ENCODE data around the gene MPEG1. TPM values are rescaled to one million over a fixed set of nuclear protein-coding genes. Genes with fewer than 3 reads are reported as not detected.

MPEG1 gene, protein sequence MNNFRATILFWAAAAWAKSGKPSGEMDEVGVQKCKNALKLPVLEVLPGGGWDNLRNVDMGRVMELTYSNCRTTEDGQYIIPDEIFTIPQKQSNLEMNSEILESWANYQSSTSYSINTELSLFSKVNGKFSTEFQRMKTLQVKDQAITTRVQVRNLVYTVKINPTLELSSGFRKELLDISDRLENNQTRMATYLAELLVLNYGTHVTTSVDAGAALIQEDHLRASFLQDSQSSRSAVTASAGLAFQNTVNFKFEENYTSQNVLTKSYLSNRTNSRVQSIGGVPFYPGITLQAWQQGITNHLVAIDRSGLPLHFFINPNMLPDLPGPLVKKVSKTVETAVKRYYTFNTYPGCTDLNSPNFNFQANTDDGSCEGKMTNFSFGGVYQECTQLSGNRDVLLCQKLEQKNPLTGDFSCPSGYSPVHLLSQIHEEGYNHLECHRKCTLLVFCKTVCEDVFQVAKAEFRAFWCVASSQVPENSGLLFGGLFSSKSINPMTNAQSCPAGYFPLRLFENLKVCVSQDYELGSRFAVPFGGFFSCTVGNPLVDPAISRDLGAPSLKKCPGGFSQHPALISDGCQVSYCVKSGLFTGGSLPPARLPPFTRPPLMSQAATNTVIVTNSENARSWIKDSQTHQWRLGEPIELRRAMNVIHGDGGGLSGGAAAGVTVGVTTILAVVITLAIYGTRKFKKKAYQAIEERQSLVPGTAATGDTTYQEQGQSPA
- total RNA-seq = 4.3 TPM
- long read RNA-seq, full-length matches to known transcripts = 2 of 2 reads
- long read RNA-seq, partial matches to known transcripts = 0 of 2 reads
- long read RNA-seq, other reads (novel, unspliced or antisense) = 0 of 2 reads

DNA sequence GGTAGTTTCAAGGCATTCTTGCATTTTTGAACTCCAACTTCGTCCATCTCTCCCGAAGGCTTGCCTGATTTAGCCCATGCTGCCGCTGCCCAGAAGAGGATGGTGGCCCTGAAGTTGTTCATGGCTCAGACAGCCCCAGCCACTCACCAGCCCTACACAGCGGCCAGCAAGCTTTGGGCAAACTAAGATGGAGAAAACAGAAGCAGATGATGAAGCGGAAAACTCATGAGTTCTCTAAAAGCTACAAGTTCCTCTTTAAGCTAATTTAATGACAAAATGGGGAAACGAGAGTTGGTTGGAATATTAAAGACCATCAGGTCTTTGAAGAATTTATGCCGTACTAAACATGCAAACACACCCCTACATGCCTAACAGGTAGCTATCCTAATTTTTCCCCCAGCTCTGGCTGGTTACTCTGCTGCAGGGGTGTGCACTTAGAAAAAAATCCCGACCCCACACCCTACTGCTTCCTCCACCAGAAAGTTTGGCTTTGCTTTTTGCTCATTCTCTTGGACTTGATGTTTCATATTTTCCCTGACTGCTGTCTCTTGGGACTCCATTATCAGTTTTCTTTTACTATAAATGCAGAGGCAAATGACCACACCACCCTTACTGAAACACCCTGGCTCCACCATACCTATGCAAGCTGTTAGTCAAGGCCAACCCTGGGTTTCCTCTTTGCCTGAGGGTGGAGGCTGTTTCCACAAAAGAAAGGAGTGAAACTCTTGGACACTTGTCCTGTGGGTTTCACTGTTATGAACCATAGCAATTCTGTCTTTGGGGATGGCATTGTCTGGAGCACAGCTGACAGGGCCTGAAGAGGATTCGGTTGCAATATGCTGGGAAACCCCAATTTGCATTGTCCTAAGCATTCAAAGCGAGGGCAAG, at the start of gene MPEG1:
MPEG1 (minus strand) TSS at position 184 of the 888 bp plus-strand sequence; CDS start at position 122, 62 bp downstream.
- no peak for DNase-seq (ENCODE audit: low spot score)
- intact Hi-C loops (cut with DNase I) = loop anchor here (5.0 kb wide), 1 partner anchor 69 kb away; no protein-coding TSS in a partner anchor

DNA sequence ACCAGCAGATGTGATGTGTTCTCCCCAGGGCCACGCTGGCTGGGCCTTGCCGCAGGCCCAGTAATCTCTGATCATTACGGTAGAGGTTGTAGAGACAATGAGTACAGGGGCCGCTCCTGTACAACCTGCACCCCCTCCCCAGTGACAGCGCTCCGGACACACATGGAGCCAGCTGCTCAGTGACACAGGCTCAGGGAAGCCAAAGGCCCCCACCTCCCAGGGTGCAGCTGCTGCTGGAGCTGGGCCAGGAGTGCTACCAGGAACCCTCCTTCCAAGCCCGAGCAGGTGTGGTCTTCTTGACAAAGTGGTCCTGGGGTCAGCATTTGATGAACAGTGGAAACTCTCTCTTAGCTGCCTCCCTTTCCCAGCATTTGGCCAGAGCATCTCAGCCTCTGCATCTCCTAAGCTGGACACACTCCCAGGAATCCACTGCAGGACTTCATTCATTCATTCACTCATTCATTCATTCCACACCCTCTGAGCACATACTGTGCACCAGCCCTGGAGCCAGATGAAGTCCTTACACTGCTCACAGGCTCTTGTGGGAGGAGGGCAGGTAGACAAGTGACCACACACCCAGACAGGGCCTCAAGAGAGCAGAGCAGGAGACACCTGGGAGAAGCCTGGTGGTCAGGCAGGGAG, 49.6 kb upstream of the MPEG1 start:
- no peak for DNase-seq (ENCODE audit: low spot score)
- intact Hi-C loops (cut with DNase I) = no loop called here

DNA sequence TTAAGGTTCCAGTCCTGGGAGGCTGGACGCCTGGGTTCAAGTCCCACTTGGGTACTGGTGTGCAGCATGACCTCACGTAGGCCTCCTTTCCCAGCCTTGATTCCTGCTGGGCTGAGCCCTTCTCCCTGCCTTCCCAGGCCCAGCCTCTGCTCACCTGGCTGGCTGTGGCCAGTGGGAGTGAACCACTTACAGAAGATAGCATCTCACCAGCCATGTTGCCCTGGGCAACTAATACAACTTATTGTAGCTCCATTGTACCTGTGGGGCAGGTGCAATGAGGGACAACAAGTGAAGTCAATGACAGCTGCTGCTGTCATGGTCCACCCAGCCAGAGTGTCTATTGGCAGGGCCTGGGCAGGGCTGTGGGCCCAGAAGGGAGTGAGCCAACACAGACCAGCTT, 48.4 kb upstream of the MPEG1 start:
- DNase-seq (ENCODE audit: low spot score) = no peak

DNA sequence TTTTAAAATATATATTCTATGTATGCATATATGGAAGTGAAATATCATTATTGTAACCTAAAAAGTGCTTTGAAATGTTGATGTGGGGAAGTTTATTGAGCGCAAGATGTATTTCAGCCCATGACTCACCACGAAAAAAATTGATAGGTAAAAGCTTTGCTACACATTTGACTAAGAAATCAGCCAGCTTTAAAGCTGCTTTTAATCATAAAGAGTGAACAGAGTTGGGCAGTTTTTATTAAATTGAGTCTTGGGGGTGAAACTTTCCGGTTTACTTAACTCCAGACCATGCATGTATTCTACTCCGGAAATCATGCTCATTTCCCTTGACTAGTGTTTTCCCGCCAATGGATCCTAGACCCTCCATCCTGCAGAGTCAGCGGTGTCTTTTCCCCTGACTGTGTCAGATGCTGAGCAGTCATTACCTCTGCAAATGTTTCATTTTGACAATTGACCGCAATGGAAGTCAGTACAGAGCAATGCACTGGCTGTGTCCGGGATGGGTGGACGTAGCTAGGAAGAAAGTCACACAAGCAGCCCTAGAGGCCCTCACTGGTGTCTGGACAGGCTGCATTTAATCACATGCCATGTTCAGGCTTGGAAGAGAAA, 47.2 kb upstream of the MPEG1 start:
- intact Hi-C loops (cut with DNase I) = no loop called here

More for the DNA sequence above, 48.4 kb upstream of the MPEG1 start:
- intact Hi-C loops (cut with DNase I) = no loop called here

DNA sequence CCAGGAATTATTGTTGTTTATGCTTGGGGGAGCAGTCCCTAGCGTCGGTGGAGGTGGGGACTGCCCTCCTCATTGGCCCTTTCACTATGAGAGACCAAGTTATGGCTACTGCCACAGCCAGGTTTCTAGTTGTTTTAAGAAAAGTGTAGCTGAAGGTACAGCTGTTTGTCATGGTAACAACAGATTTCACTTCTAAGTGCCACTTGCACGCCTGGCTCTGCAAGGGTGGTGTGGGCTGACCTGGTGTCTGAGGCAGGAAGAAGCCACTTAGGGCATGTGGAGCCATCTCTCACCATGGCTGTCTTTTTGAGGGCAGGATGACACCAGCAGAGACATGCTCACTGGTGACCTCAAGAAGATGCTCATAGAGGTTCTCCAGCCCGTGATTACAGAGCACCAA, 46.3 kb upstream of the MPEG1 start:
- intact Hi-C loops (cut with DNase I) = no loop called here
- DNase-seq (ENCODE audit: low spot score) = no peak

More for the DNA sequence above, 47.2 kb upstream of the MPEG1 start:
- DNase-seq (ENCODE audit: low spot score) = no peak

DNA sequence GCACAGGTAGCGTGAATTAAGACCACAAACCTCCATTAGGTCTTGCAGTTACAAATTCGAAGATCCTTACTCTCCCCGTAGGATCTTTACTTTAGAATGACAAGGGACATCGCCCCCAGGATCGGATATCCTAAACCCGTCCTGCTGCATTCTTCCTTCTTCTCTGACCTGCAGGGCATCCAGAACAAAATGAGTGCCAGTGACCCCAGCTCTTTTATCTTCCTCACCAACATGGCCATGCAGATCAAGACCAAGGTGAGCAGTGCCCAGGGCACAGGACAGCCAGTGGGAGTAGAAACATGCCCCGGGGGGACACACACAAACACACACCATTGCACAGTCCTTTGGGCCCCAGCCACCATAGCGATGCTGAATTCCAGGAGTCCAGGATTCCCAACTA, 42.6 kb upstream of the MPEG1 start:
- intact Hi-C loops (cut with DNase I) = no loop called here
- no peak for DNase-seq (ENCODE audit: low spot score)

DNA sequence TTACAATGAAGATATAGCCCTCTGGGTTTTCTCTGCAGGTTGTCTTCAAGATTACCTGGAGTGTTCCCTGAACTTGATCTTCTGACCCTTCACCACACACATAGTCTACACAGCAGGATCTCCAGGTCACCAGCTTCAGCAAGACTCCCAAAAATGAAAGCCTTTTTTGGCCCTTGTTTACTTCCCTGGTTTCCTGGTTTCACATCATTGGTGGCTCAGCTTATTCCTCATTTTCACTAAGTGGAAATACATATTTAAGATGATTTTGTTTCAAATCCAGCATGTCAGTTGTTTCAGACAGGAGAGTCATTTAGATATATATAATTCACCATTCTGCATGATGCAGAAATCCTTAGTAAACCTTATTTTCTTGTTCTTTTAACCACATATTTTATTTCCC, 41.6 kb upstream of the MPEG1 start:
- intact Hi-C loops (cut with DNase I) = no loop called here
- no peak for DNase-seq (ENCODE audit: low spot score)

DNA sequence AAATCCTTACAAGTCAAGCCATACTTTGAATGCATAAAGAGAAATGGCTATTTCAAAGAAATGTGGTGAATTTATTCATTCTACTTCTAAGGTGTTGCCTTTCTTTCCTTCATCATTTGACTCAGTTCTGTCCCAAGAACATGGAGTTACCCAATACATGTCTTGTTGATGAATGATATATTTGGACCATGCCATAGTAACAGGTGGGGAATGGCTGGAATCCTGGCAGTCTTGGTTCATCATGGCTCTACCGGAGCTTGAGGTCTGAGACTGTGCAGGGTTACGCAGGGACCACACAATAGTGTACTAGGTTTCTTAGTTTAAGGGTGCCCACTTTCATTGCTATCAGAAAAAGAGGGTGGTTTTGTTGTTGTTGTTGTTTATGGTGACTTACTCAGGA, 40.3 kb upstream of the MPEG1 start:
- intact Hi-C loops (cut with DNase I) = no loop called here
- DNase-seq (ENCODE audit: low spot score) = no peak

DNA sequence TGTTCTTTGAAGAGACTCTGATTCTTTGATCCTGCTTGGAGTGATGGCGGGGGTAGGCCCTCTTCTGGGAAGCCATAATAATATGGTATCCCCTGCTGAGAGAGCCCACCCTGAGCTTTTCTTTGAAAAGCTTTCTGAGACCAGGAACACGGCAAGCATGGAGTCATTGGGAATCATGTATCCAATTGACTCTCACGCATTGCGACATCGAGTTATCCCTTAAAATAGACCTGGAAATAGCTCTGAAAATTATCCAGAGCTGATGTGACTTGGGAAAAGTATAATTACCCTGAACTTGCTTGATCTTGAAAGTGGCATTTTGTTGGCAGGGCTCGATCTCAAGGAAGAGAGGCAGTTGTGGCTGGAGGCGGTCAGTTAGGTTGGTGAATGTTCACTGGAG, 36.8 kb upstream of the MPEG1 start:
- intact Hi-C loops (cut with DNase I) = no loop called here
- DNase-seq (ENCODE audit: low spot score) = no peak

DNA sequence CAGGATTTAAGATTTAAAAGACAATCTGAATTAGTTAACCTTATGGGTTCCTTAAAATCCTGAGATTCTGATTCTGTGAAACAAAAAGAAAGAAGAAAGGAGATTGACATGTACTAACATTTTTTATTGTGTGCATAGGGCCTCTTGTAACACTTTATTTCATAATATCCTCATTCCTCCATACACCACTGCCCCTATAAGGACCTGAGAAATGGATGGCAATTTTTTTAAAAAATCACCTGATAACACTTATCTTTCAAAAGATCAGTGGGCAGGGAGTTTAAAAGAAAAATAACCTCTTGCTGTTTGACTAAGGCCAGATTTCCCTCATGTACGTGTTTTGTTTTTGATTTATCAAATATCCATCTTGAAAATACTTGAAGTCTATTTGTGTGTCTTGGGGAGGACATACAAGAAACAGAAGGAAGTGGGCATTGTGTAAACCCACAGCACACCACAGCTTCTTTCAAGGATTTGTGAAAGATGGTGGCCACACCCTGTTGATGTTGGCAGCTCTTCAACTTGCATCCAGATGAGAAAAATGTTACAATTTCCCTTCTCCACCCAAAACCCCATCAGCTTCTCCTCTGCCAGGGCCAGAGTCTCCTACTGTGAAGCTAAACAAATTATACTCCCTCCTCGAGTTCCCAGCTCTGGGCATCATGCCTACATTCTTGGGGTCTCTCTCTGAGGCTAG, 35.0 kb upstream of the MPEG1 start:
- intact Hi-C loops (cut with DNase I) = no loop called here
- DNase-seq (ENCODE audit: low spot score) = no peak

DNA sequence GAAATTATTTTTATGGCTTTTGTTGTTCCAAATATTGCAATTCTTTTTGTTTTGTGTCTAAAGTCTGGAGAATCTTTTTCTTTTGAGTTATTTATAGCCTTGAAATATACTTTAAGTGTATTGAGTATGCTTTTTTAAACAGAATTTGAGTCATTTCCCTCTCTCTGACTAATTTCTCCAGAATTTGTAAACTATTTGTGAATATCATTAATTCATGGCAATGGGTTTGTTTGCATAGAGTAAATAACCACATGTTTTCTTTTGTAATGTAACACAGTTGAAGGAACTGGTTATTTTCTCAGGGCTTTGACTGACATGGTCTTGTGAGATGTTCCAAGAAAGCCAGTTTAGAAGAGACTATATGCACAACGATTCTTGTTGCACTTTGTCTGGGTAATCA, 30.9 kb upstream of the MPEG1 start:
- intact Hi-C loops (cut with DNase I) = no loop called here
- no peak for DNase-seq (ENCODE audit: low spot score)

DNA sequence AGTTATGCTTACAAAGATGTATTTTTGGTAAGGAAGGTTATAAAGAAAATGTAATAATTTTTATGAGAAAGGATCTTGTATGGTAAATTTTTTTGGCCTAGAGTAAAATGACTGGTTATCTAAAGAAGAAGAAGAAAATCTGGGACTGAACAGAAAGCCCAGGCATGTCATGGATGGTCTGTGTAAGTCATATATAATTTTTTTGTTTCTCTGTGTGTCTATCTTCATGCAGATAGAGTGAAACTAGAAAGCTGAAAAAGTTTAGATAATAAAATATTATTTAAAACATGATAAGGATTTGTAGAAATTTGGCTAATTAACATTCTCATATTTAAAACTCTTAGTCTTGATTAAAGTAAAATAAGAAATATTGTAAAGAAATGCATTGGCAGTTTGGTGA, 27.6 kb upstream of the MPEG1 start:
- intact Hi-C loops (cut with DNase I) = no loop called here
- no peak for DNase-seq (ENCODE audit: low spot score)

DNA sequence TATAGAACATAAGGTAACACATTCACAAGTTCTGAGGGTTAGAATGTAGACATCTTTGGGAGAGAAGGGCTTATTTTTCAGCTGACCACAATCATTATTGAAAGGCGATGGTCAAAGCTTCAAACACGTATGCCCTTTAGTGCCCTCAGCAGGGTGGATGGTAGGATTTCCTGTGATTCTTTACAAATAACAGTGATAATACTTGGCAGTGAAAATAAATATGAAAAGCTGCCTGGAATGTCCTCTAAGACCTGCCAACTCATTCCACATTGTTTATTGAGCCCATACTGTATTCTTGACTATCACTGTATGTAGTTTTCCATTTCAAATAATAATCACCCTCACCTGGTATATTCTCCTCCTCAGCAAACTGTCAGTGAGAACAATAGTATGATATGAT, 13.7 kb upstream of the MPEG1 start:
- no peak for DNase-seq (ENCODE audit: low spot score)
- intact Hi-C loops (cut with DNase I) = no loop called here

DNA sequence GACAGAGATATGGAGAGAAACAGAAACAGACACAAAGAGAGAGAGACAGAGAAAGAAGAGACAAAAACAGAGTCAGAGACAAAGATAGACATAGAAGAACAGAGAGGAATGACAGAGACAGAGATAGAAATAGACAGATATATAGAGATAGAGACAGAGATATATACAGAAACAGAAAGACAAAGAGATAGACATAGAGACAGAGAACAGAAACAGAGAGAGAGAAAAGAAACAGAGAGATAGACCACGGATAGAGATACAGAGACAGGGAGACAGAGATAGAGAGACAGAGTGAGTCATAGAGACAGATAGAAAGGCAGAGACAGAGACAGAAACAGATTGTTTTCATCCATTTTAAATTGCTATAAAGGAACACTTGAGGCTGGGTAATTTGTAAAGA, 12.3 kb upstream of the MPEG1 start:
- DNase-seq (ENCODE audit: low spot score) = no peak
- intact Hi-C loops (cut with DNase I) = no loop called here

DNA sequence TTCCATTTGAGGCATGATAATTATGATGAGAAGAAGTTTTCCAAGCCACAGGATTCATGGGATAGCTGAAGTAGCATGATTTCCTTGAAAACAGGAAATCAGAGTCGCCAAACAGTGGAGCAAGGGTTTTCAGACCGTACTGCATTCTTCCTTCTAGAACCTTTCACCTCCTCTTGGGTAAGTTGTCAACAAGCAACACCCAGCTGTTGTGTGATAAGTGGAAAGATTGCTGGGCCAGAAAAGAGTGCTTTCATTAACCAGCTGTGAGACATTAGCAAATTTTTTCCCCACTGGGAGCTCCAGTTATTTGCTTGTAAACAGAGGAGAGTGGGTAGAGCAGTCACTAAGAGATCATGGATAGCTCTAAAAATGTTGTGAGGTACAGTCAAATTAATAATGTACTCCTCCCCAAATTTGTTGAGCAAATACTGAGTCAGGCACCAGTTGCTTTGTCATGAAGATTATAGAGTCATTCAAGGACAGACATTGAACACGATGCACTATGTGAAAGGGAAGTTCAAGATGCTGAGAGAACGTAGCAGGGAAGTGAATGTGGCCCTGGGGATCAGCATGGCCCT, 11.7 kb upstream of the MPEG1 start:
- DNase-seq (ENCODE audit: low spot score) = no peak
- intact Hi-C loops (cut with DNase I) = no loop called here

DNA sequence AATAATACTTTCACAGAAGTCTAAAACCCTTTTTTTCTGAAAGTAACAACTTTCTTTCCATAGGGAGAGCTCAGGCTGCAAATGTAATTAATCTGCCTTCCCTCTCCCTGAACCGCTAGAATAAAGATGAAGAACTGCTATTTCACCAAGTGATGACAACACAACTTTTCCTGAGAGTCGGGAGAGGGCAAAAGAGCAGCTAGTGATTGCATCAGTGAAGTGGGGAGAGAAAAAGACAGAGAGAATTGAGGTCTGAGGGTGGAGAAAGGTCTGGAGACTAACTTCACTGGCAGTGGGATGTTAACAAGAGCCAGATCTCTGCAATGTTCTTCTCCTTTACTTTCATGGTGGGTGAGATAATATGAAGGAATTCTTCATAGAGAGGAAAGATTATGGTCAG, 10.9 kb upstream of the MPEG1 start:
- DNase-seq (ENCODE audit: low spot score) = no peak
- intact Hi-C loops (cut with DNase I) = no loop called here

DNA sequence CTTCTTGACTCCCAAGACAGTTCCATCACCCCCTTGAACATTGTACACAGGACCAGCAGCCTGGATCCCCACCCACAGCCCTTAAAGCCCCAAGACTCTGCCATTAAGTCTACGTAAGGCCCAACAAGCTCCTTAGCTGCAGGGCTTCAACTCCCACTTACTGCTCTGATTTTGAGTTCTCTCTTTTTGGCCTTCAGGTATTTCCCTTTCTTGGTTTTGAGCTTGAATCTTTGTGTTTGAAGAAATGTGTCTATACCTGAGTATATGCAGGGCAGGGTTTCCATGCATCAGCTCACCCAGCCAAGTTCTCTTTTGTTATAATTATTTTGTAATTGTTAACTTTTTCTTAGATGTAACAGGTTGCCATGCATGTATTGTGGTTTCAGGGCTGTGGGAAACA, 10.4 kb upstream of the MPEG1 start:
- intact Hi-C loops (cut with DNase I) = no loop called here
- DNase-seq (ENCODE audit: low spot score) = no peak

DNA sequence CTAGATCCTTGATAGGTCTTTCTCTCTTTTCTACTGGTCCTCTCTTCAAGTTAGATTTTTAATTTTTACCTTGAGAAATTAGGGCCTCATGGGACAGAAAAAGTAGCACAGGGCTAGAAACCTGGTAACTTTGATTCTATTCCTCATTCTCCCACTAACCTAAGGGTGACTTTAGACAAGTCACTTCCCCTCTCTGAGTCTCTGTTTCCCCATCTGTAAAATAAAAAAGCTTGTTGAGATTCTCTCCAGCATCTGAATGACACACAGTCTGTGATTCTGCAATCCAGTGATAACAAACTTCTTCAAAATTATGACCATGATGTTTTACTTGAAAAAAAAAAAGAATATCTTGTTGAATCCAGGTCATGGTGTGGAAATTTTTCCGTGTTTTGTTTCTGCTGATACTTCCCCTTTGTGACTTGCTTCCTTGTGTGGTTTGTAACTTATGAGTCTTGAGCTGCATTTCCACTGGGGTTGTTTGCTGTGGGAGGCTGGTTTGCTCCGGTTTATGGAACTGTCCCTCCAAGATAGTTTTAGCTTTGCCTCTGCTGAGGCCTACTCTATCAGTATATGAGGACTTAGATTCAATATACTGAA, 9.8 kb upstream of the MPEG1 start:
- intact Hi-C loops (cut with DNase I) = no loop called here

More for the DNA sequence above, 9.8 kb upstream of the MPEG1 start:
- DNase-seq (ENCODE audit: low spot score) = no peak

Measured in cardiac septum (tissue), 1 donor.